Left renal cortex interstitium (tissue), 4 donors: ENCODE results near the gene NOCT. TPM values are rescaled to one million over a fixed set of nuclear protein-coding genes. Genes with fewer than 3 reads are reported as not detected.
A peak's percentile ranks its signal among the peaks of the same experiment; 100 is the strongest.
"Not testable (repeated sequence)": the region's sequence is repeated elsewhere in the genome, so short reads cannot be mapped to it uniquely, and the experiment has no call there.

Source experiments
- DNase-seq, 4 donors: peaks; one replicate each; pipeline ENCODE4 v3.0.0-alpha.2; 2013; ENCODE audit warnings: low read depth in 4 of 4, low spot score in 2 of 4, missing footprints in 1 of 4
- polyA plus RNA-seq, 4 donors: library from polyadenylated mRNA; unstranded; fragments of 120-200 nt; gene quantifications; one replicate each; pipeline ENCODE4 v1.2.1, GENCODE V29; 2013; ENCODE audit not compliant: insufficient read length in 4 of 4

The NOCT gene
- polyA plus RNA-seq, 4 donors: 5.2 to 8.4 (median 6.8) TPM

DNA sequence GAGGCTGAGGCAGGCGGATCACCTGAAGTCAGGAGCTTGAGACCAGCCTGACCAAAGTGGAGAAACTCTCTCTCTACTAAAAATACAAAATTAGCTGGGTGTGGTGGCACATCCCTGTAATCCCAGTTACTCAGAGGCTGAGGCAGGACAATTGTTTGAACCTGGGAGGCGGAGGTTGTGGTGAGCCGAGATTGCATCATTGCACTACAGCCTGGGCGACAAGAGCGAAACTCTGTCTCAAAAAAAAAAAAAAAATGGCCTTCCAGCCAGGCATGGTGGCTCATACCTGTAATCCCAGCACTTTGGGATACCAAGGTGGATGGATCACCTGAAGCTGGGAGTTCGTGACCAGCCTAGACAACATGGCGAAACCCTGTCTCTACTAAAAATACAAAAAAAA lies 7.3 kb upstream of the NOCT start:
- not testable (repeated sequence) for DNase-seq

DNA sequence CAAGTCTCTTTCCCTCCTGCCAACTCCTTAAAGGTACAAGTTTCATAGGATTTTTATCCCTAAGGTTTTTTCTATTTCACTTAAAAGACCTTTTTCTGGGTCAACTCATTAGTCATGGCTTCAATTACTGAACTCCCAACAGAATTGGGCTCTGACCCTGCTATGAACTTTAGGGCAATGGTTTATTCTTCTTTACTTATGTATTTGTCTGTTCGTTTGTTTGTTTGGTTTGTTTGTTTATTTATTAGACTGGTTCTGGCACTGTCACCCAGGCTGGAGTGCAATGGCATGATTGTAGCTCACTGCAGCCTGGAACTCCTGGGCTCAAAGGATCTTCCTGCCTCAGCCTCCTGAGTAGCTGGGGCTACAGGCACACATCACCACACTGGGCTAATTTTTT lies 5.9 kb upstream of the NOCT start:
- DNase-seq: no peak

DNA sequence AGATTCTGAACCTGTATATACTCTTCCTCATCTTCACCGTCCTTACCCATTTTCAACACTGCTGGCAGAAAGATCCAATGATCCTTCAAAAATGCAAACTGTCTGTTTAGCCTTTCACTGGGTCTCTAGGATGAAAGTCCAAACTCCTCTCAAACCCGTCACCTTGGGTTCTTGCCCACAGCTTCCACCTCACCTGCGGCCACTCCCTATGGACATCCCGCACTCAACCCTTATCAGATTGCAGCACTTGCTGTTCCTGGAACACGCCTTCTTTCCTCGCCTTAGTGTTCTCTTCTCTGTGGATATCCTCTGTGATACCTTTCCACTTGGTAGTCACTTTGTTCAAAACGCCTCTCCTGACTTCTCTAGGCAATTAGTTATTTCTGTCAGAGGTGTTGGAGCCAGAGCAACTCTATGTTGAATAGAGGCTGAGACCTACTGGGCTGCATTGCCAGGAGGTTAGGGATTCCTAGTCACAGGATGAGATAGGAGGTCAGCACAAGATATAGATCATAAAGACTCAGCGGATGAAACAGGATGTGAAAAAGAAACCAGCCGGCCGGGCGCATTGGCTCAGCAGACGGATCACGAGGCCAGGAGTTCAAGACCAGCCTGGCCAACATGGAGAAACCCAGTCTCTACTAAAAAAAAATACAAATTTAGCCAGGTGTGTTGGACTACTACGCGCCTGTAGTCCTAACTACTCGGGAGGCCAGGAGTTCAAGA lies 4.2 kb upstream of the NOCT start:
- no peak for DNase-seq

DNA sequence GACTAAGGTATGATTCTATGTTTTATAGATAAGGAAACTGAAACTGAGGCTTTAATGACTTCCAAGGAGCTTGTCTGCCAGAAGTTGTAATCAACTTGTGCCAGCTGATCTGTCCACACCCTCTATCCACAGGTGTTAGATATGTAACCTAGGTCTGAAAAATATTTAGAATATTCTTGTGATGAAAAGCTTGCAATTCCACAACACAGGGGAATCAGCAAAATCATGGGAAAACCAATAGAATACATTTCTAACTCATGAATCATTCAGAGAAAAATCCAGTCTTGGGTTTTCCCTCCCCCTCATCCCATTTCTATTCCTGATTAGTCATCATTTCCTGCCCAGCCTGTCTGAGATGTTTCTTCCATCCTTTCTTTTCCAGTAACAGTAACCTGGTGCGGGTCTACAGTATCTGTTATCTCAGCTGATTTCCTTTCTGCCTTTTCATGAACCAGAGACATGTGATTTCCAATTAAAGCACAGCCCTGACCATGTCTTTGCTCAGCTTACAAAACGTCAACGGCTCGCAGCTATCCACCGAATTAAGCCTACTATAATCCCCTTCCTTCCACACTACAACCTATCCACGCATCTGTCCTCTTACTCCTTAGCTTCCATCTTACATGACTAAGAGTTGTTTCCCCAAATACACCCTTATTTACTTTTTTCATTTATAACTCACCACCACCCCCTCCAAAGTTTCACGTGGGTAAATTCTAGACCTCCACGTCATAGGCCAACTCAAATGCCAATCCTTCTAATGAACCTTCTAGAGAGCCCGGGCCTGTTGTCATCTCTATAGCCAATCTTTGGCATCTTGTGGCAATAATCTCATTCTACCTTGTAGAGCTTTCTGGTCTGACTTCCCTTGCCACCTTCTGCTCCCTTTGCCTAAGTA lies 961 bp upstream of the NOCT start:
- DNase-seq: peak in 1 of 4 donors; percentile 27

DNA sequence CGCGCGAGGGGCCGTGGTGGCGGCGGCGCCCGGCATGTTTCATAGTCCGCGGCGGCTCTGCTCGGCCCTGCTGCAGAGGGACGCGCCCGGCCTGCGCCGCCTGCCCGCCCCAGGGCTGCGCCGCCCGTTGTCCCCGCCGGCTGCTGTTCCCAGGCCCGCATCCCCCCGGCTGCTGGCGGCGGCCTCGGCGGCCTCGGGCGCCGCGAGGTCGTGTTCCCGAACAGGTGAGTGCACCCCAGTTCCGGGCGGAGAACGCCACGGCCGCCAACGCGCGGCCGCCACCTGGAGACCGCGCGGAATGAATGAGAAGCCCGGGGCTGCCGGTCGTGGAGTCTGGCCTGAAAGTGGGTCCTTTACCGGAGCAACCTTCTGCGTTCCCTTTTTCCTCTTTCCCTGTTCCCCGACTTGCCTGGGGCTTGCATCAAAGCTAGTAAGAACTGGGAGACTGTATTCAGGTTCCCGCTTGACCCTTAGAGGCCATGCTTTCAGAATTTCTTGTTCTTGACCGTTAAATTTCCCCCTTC lies 429 bp downstream of the NOCT start:
- DNase-seq: peak in 3 of 4 donors; percentile 34 to 41 (median 39)

DNA sequence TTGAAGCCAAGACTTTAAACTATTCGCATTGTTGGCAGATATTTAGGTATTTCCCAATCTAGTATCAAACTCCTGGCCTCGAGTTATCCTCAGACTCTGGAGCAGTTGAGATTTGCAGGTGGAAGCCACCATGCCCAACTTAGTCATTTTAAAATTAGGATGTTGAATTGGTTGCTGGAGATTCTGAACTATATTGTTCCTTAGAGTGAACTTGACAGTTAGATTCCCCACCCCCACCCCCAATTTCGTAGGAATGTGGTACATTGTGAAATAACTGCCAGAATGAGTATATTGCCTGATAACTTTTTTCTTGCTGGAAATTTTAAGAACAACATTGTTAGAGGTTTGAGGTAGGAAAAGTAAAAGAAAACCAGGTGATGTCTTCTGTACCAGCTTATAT lies 2.3 kb downstream of the NOCT start:
- DNase-seq: no peak

DNA sequence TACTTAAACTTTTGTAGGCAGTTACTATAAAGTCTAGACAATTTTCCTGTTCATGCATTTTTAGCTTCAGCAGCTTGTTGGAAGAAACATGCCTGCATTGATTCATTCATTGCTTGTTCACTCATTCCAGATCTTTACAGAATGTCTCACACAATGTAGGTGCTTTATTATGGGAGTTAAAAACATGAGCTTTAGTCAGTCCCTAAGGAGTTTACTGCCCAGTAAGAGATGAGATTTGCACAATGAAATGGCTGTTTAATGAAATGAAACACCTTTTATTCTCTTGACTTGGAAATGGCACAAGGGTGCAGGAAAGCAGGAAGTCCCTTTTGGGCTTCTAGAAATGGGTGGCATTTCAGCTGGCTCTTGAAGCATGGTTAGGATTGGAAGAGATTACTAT lies 2.9 kb downstream of the NOCT start:
- no peak for DNase-seq

DNA sequence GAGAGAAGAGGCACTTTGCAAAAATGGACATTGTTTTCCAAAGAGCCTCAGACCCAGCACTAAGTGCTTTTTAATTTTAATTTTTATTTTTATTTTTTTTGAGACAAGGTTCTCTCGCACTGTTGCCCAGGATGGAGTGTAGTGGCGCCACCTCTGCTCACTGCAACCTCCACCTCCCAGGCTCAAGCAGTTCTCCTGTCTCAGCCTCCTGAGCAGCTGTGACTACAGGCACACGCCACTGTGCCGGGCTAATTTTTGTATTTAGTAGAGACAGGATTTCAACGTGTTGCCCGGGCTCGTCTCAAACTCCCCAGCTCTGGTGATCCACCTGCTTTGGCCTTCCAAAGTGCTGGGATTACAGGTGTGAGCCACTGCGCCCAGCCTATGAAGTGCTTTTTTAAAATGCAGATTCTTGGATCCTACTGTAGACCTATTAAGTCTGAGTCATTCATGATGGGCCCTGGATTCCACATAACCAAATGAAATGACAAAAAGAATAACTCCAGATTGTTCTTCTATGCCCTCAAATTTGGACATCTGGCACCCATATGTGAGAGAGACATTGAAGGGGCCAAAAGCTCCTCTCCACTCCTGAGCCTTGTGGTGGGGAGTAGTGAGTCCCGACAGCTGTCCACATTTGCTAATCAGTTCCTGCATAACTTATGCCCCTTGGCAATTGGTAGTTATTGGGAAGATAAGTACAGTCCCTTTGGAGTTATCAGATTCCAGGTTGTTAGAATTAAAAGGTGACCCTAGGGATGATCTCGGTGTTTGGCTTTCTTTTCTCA lies 3.6 kb downstream of the NOCT start:
- DNase-seq: no peak

DNA sequence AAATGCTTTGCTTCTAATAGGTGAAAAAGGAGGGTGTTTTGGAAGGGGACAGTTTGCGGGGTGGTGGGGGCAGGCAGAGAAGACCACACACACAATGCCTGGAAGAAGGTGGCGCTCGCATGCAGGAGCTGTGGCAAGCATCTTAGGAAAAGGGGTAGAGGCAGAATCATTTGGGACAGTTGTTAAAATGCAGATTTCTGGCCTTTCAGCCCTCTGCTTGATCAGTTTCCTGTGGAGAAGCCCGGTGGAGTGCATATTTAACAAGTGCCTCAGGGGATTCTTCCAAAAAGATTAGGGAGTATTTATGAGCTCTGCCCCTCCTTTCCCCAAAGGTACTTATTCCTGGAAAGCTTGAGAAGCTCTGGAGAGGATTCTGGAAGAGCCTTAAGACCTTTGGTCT lies 4.8 kb downstream of the NOCT start:
- DNase-seq: no peak

DNA sequence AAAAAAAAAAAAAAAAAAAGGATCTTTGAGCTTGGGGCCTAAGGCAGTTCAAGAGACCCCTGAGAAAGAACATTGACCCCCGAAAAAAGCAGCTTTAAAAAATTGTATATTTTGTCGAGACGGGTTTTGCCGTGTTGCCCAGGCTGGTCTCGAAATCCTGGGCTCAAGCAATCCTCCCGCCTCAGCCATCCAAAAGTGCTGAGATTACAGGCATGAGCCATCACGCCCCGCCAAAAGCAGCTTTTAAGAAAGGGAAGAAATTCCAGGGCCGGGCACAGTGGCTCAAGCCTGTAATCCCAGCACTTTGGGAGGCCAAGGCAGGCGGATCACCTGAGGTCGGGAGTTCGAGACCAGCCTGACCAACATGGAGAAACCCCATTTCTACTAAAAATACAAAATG lies 5.5 kb downstream of the NOCT start:
- not testable (repeated sequence) for DNase-seq

DNA sequence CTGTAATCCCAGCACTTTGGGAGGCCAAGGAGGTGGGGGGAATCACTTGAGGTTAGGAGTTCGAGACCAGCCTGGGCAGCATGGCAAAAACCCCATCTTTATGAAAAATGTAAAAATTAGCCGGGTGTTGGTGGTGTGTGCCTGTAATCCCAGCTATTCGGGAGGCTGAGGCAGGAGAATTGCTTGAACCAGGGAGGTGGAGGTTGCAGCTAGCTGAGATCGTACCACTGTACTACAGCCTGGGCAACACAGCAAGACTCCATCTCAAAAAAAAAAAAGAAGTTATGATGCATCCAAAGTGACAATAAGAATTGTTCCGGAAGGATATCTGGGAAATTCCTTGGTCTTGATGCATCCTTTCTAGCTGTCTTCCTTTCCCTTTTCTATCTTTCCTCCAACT lies 7.3 kb downstream of the NOCT start:
- DNase-seq: no peak

DNA sequence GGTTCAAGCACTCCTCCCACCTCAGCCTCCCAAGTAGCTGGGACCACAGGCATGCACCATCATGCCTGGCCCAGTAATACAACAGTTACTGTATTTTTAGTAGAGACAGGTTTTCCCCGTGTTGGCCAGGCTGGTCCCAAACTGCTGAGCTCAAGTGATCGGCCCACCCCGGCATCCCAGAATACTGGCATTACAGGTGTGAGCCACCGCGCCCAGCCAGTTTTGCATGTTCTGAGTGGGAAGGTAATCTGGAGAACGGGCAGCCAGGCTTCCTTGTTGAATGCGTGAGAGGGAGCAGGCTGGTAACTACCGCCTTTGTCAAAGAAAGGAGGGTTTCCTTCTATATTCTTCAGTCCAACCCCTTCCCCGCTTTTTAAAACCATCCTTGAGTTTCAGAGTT lies 9.1 kb downstream of the NOCT start:
- no peak for DNase-seq

DNA sequence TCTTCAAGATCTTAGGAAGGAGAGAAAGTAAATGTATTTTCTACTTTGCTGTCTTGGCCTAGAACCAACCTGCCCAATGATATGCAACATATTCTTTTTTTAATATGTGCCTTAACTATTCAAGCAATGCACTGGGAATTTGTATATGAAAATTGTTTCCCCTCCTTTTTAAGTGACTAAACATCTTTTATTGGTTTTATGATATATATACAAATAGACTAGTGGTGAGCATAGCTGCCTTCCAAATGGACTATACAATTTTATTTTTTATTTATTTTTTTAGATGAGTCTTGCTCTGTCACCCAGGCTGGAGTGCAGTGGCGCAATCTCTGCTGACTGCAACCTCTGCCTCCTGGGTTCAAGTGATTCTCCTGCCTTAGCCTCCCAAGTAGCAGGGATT lies 10.3 kb downstream of the NOCT start:
- DNase-seq: no peak

DNA sequence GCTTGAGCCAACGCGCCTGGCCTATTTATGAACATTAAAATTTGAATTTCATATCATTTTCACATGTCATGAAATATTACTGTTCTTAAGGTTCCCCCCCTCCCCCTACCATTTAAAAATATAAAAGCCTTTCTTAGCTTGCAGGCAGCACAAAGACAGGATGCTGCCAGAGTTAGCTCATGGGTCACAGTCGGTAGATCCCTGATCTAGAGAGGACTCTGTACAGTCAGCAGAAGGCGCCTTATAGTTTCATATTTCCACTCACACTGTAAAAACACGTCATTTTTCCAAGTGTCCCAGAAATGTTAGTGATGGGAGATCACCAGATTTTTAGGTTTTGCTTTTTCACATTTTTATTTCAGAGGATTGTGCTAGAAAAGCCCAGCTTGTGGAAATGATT lies 12.2 kb downstream of the NOCT start:
- no peak for DNase-seq

DNA sequence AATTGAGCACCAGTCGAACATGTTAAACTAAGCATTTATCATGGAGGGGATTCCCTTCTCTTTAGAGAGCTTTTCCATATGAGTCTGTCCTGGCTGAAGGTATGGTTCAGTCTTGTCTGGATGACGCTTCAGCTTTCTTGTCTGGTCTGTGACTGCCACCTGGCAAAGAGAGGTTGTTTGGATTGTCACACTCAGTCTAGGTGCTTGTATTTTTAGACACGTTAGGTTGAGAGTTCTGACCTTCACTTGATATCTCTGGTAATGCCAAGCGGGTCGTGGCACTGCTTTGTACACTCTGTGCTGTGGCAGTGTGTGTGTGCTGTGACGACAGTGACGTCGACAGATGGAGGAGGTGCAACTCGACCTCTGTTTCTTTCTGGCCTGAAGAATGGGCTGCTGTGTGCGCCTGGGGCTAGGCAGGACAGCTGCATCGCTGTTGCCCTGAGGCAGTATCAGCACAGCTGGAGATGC lies 12.6 kb downstream of the NOCT start:
- DNase-seq: no peak

DNA sequence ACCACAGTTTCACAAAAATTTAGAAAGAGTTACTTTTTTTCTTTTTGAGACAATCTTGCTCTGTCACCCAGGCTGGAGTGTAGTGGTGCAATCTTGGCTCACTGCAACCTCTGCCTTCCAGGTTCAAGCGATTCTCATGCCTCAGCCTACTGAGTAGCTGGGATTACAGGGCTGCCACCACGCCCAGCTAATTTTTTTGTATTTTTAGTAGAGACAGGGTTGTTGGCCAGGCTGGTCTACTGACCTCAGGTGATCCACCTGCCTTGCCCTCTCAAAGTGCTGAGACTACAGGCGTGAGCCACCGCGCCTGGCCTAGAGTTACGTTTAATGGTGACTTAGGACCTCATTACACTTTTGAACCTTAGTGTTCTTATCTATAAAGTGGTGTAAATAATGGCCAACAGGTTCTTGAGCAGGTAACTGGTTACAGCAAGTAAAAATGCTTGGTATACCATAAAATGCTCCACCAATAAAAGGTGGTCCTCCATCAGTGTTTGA lies 14.3 kb downstream of the NOCT start:
- not testable (repeated sequence) for DNase-seq

DNA sequence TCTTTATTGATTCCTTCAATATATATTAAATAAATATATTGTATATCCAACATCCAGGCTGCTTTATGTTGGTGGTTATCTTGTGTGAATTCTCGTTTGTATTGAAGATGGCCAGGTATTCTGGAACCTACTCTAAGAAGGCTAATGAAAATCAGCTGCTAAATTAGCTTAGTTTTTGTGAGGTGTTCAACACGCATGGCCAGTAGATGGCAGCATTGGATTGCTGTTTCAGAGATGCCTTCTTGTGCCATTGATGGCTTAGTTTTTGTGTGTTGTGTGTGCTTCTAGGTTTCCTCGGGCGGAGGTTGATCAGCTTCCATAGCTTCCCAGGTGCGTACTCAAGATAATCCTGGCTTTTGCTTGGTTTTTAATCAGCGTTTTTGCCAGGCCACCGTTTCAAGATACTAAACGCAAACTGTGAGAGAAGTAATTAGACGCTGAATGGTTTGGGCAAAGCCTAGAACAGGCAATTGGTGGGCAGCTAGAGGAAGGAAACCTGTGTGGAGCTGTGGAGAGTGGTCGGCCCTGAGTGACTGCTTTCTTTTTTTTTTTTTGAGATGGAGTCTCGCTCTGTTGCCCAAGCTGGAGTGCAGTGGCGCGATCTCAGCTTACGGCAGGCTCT lies 15.1 kb downstream of the NOCT start:
- DNase-seq: peak; percentile 63 to 86 (median 66)

DNA sequence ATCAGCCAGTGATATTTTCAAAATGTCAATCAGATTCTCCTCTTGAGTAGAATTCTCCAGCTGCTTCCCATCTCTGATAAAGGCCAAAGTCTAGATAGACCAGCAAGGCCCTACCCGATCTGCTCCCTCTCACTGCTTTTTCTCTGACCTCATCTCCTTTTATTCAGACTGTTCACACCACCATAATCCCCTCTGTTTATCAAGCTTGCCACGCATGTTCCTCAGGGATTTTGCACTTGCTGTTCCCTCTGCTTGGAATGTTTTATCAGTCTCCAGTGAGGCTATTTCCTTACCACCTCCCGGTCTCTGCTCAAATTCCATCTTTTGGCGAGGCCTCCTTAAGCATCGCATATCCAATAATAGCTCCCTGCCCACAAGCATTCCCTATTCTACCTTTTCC lies 20.1 kb downstream of the NOCT start:
- no peak for DNase-seq

DNA sequence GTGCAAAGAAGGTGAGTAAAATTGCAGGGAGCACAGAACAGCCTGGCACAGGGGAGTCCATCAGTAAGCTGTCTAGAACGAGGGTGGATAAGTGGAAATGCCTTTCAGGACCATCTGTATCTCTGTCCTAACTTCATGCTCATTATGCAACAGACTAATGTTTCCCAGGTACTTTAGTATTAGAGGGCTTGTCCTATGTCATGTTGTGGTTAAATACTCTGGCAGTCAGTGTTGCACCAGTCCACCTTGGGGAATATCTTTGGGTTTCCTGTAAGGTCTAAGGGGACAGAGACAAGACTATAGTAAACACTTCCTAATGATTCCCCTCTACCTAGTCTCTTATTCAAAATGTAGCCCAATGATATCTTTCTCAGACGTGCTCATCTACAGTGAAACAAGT lies 21.3 kb downstream of the NOCT start:
- DNase-seq: no peak

DNA sequence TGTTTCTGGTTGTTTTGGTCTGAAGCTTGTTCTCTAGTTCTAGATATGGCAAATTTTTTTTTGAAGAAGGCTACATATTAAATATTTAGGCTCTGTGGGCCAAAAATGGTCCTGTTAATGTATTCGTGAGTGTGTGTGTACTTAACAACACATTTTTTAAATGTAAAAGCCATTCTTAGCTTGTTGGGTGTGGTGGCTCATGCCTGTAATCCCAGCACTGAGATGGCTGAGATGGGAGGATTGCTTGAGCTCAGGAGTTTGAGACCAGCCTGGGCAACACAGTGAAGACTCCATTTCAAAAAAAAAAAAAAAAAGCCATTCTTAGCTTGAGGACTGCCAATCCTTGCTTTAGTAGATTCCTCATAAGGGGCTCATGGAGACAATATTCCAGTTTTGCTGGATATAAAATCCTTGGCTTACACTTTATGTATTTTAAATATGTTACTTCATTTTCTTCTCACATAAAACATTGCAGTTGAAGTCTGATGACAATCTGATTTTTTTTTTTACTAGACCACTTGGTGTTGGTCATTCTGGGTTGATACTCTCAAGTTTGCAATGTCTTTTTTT lies 23.4 kb downstream of the NOCT start:
- no peak for DNase-seq
